ENCODE data around the gene C16orf78.

C16orf78 gene

DNA sequence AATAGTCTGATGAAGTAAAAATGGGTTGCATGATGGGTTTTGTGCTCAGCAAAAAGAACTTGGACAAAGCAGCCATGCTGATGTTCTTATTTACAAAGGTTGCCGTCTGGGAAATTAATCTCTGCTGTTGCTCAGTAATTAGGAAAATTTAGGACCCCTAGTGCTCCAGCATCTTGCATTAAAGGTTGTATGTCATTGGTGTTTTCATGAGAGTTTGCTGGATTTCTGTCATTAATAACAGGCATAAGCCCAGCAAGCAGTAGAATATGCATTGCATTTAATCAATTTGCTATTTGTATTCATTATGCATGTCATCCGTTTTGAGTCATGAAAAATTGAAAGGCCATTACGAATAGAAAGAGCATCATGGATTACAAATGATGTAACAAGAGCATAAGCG lies 45.3 kb upstream of the C16orf78 start:
- no peak overlapping the region for H3K4me3 ChIP-seq (ENCODE audit: low read depth, low read length, poor library complexity, severe bottlenecking)
- H3K79me2 ChIP-seq (ENCODE audit: insufficient read depth, low read length) = no peaks in the 10 kb centered on the region
- H4K20me1 ChIP-seq (ENCODE audit: insufficient read depth, low read length) = no peaks in the 10 kb centered on the region
- H3K9me3 ChIP-seq (ENCODE audit: low read length) = no peaks in the 10 kb centered on the region
- no peaks in the 10 kb centered on the region for H3K36me3 ChIP-seq (ENCODE audit: insufficient read depth, low read length)
- no peaks in the 10 kb centered on the region for H3F3A ChIP-seq (ENCODE audit: insufficient read depth, low read length)
- no peak for TF ChIP-seq EZH2 (IDR thresholded peaks at IDR 0.05; ENCODE audit: borderline replicate concordance, low read length)
- no peak for TF ChIP-seq CTCF (IDR thresholded peaks at IDR 0.05; ENCODE audit: low read length)
- no peaks in the 10 kb centered on the region for H3K27me3 ChIP-seq (ENCODE audit: insufficient read depth, low read length)
- H3K4me1 ChIP-seq (ENCODE audit: insufficient read depth, low read length, severe bottlenecking) = no peaks in the 10 kb centered on the region
- no peak overlapping the region for H3K27ac ChIP-seq (ENCODE audit: low read depth, low read length, poor library complexity, severe bottlenecking)
- H3K9me2 ChIP-seq (ENCODE audit: low read depth, low read length) = no peaks in the 10 kb centered on the region
- no peak overlapping the region for H3K9ac ChIP-seq (ENCODE audit: low read length)
- H3K4me2 ChIP-seq (ENCODE audit: low read length) = no peak overlapping the region
- H2AFZ ChIP-seq (ENCODE audit: low read length) = no peak overlapping the region

DNA sequence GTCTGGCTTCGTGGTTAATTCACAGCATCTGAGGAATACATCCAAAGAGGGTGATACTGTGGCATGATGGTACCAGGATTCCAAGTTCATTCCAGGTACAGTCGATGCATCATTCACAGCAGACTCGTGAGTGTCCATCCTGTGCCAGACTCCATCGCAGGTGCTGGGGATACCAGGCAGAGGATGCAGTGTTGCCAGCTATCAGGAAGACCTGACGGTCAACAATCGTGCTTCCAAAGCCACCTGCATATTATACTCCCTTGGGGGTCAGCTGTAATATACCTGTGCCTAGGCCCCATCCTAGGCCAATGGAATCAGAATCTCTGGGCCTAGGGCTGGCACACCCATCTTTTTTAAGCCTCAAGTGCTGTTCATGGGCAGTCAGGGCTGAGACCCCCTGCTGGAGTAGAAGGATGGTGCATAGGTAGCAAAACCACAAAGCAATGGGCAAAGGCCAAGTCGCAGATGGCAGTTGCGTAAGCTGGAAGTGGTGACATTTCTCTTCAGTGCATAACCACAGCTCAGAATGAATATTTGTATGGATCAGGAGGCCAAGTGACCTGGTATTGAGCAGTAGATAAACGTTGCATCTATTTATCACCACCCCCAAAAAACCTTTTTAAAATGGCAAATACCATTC lies 42.9 kb upstream of the C16orf78 start:
- no peak overlapping the region for H3K4me2 ChIP-seq (ENCODE audit: low read length)
- no peaks in the 10 kb centered on the region for H3F3A ChIP-seq (ENCODE audit: insufficient read depth, low read length)
- H3K9me3 ChIP-seq (ENCODE audit: low read length) = no peaks in the 10 kb centered on the region
- H3K4me1 ChIP-seq (ENCODE audit: insufficient read depth, low read length, severe bottlenecking) = no peaks in the 10 kb centered on the region
- no peaks in the 10 kb centered on the region for H3K36me3 ChIP-seq (ENCODE audit: insufficient read depth, low read length)
- H3K79me2 ChIP-seq (ENCODE audit: insufficient read depth, low read length) = no peaks in the 10 kb centered on the region
- H3K9ac ChIP-seq (ENCODE audit: low read length) = no peak overlapping the region
- H3K9me2 ChIP-seq (ENCODE audit: low read depth, low read length) = no peaks in the 10 kb centered on the region
- H4K20me1 ChIP-seq (ENCODE audit: insufficient read depth, low read length) = no peaks in the 10 kb centered on the region
- no peak overlapping the region for H3K27ac ChIP-seq (ENCODE audit: low read depth, low read length, poor library complexity, severe bottlenecking)
- no peak for TF ChIP-seq CTCF (IDR thresholded peaks at IDR 0.05; ENCODE audit: low read length)
- no peak for TF ChIP-seq EZH2 (IDR thresholded peaks at IDR 0.05; ENCODE audit: borderline replicate concordance, low read length)
- no peak overlapping the region for H3K4me3 ChIP-seq (ENCODE audit: low read depth, low read length, poor library complexity, severe bottlenecking)
- H3K27me3 ChIP-seq (ENCODE audit: insufficient read depth, low read length) = no peaks in the 10 kb centered on the region
- H2AFZ ChIP-seq (ENCODE audit: low read length) = no peak overlapping the region

- H3F3A ChIP-seq (ENCODE audit: insufficient read depth, low read length) = no peaks in the 10 kb centered on the region
- no peaks in the 10 kb centered on the region for H3K9me2 ChIP-seq (ENCODE audit: low read depth, low read length)
- H2AFZ ChIP-seq (ENCODE audit: low read length) = no peak overlapping the region
Observed at GRCh38 chr16:49332589-49333258, 40.9 kb upstream of the C16orf78 start.

More at GRCh38 chr16:49332589-49333258, 40.9 kb upstream of the C16orf78 start:
- Histone ChIP-seq H3K9ac (ENCODE audit: low read length) (no peak overlapping the region), H3K27me3 (ENCODE audit: insufficient read depth, low read length) (no peaks in the 10 kb centered on the region), H4K20me1 (ENCODE audit: insufficient read depth, low read length) (no peaks in the 10 kb centered on the region), H3K4me3 (ENCODE audit: low read depth, low read length, poor library complexity, severe bottlenecking) (no peak overlapping the region), H3K4me1 (ENCODE audit: insufficient read depth, low read length, severe bottlenecking) (no peaks in the 10 kb centered on the region), H3K27ac (ENCODE audit: low read depth, low read length, poor library complexity, severe bottlenecking) (no peak overlapping the region), H3K4me2 (ENCODE audit: low read length) (no peak overlapping the region), H3K9me3 (ENCODE audit: low read length) (no peaks in the 10 kb centered on the region), H3K36me3 (ENCODE audit: insufficient read depth, low read length) (no peaks in the 10 kb centered on the region), H3K79me2 (ENCODE audit: insufficient read depth, low read length) (no peaks in the 10 kb centered on the region)
- TF ChIP-seq EZH2 (IDR thresholded peaks at IDR 0.05; ENCODE audit: borderline replicate concordance, low read length) (no peak), CTCF (IDR thresholded peaks at IDR 0.05; ENCODE audit: low read length) (no peak)
